Fibroblast of lung (primary cell): Measurements from ENCODE around the gene POLR2C.

ENCODE experiments used
- EZH2 ChIP-seq: IDR thresholded peaks from 2 replicates; pipeline ENCODE4 v1.5.1; 2012; ENCODE audit warnings: low read length, control low read depth, mild to moderate bottlenecking; ENCODE audit errors: missing control alignments
- TF ChIP-seq, protein P1 (sequence below), 2 donors: IDR thresholded peaks in 1 of 2; conservative IDR thresholded peaks in 1 of 2; 1 replicate in 1 of 2; 2 replicates in 1 of 2; pipeline ENCODE4 v1.5.1; 2011 to 2012; ENCODE audit warnings: low read length in 2 of 2, control low read depth in 1 of 2, inconsistent platforms in 1 of 2, low read depth in 1 of 2, mild to moderate bottlenecking in 1 of 2

DNA sequence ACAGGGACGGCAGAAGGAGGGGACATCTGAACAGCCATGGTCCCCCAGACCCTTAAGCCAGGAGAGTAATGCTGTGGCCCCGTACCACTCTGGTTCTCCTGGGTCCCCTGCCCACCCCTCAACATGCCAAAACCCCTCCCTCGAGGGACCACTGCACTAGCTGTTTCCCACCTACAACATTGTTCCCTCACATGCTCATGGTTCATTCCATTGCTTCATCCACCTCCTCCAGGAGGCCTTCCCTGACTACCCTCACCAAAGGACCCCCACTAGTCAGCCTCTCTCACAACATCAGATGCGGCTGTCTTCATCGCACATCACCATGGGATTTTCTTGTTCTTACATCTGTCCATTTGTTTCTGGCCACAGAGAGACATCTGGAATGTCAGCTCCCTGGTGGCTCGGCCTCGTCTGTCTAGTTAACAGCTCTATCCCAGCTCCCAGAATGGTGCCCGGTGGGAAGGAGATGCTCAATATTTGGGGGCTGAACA is 22.1 kb downstream of the POLR2C start:
- TF ChIP-seq, protein P1, sequence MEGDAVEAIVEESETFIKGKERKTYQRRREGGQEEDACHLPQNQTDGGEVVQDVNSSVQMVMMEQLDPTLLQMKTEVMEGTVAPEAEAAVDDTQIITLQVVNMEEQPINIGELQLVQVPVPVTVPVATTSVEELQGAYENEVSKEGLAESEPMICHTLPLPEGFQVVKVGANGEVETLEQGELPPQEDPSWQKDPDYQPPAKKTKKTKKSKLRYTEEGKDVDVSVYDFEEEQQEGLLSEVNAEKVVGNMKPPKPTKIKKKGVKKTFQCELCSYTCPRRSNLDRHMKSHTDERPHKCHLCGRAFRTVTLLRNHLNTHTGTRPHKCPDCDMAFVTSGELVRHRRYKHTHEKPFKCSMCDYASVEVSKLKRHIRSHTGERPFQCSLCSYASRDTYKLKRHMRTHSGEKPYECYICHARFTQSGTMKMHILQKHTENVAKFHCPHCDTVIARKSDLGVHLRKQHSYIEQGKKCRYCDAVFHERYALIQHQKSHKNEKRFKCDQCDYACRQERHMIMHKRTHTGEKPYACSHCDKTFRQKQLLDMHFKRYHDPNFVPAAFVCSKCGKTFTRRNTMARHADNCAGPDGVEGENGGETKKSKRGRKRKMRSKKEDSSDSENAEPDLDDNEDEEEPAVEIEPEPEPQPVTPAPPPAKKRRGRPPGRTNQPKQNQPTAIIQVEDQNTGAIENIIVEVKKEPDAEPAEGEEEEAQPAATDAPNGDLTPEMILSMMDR (conservative IDR thresholded peaks at IDR 0.05 in 1 of 2, IDR thresholded peaks at IDR 0.05 in 1 of 2; ENCODE audit: low read depth in 1 of 2, low read length in 2 of 2), result no peak
- no peak for TF ChIP-seq EZH2
